Amniotic stem cell (primary cell): ENCODE results near the gene NPHS1.
"Not testable (repeated sequence)": the region's sequence is repeated elsewhere in the genome, so short reads cannot be mapped to it uniquely, and the experiment has no call there.

ENCODE experiments used
- DNase-seq: peaks from one replicate; lab custom pipeline; 2025; lab: John Stamatoyannopoulos, UW

The NPHS1 gene, protein sequence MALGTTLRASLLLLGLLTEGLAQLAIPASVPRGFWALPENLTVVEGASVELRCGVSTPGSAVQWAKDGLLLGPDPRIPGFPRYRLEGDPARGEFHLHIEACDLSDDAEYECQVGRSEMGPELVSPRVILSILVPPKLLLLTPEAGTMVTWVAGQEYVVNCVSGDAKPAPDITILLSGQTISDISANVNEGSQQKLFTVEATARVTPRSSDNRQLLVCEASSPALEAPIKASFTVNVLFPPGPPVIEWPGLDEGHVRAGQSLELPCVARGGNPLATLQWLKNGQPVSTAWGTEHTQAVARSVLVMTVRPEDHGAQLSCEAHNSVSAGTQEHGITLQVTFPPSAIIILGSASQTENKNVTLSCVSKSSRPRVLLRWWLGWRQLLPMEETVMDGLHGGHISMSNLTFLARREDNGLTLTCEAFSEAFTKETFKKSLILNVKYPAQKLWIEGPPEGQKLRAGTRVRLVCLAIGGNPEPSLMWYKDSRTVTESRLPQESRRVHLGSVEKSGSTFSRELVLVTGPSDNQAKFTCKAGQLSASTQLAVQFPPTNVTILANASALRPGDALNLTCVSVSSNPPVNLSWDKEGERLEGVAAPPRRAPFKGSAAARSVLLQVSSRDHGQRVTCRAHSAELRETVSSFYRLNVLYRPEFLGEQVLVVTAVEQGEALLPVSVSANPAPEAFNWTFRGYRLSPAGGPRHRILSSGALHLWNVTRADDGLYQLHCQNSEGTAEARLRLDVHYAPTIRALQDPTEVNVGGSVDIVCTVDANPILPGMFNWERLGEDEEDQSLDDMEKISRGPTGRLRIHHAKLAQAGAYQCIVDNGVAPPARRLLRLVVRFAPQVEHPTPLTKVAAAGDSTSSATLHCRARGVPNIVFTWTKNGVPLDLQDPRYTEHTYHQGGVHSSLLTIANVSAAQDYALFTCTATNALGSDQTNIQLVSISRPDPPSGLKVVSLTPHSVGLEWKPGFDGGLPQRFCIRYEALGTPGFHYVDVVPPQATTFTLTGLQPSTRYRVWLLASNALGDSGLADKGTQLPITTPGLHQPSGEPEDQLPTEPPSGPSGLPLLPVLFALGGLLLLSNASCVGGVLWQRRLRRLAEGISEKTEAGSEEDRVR (N-terminal part only)

DNA sequence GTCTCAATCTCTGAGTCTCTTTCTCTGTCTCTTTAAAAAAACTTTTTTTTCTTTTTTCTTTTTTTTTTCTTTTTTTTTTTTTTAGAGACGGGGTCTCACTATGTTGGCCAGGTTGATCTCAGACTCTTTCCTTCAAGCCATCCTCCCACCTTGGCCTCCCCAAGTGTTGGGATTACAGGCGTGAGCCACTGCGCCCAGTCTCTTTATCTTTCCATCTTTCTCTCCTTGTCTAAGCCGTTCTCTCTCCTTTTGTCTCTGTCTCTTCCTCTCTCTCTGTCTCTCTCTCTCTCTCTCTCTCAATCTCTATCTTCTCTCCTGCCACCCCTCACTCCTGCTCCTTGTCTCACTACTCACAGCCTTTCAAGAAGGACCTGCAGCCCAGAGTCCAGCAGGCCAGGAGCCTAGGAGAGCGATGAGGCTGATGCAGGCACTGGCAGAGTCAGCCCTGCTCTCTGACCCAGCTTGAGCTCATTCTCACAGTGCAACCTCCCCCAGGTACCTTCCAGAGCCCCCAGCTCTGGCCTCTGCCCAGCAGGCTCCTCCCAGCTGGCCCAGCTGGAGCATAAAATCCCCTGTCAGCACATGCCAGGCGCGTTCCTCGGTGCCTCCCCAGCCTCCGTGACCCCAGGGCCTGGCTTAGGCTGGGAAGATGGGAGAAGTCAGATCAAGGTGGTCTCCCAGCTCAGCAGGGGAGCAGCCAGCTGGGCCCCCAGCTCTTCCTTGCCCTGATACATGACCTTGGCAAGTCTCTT, at the start of gene NPHS1:
Gene NPHS1 (minus strand): TSS at position 476 of the 752 bp plus-strand sequence. CDS start 667 bp downstream, outside the sequence.
- DNase-seq, result no peak

DNA sequence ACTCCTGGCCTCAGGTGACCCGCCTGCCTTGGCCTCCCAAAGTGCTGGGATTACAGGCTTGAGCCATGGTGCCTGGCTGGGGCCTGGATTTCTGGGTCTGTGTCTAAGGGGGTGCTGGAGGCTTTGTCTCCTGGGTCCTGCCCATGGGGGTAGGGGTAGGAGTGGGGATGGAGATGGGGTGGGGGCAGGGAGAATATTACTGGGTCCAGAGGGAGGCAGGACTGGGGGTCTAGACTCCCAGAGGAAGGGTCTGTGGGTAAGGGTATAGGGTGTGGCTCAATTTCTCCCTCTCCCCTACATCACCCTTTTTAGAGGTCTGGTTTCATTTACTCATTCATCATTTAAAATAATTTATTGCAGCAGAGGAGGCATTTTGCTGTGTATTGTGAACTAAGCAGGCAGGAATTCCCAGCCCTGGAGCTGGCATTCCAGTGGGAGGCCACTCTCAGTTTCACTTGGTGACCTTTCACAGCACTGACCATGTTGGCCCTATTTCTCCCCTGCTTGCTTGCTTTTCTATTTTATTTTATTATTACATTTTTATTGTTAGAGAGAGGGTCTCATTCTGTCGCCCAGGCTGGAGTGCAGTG, 48.8 kb upstream of the NPHS1 start:
- peak; percentile 11 for DNase-seq

DNA sequence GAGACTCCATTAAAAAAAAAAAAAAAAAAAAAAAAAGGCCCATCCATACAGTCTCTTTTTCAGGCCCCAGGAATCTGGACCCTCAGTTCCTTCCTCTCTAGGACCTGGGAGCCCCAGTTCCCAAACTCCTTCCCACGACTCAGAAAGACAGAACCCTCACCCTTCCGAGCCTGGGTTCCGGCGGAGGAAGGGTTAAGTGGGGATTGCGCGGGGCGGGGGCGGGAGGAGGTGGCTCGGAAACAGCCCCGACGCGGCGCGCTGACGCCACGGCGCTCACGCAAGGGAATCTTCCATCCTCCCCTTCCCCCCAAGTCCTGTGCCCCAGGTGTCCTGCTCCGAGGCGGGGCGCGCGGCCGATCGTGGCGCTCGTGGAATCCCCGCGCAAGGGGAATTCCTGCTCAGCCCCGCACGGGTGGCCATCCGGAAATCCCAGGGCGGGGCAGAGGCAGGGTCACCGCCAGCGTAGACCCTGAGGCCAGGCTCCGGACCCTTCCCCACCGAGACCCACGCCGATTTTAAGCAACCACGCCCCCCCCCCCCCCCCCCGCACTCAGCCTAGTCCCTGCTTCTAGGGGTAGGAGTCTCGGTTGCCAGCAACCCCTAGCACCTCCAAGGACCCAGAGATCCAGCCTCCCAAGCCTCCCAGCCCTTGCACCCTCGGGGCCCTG, 47.4 kb upstream of the NPHS1 start:
- DNase-seq, result peak; percentile 11

DNA sequence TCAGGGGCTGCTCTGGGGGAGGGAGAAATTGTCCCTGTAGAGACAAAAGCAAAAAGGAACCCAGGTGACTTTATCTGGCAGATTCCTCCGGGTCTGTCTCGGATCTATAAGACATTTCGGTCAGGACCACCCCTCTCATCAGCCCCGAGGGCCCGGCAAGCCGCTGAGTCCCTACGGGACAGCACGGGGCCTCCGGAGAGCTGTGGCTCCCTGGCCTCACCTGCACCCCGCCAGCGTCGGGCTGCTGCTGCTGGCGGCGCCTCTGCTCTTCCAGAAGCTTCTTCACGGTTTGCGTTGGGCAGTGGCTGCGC, 46.1 kb upstream of the NPHS1 start:
- no peak for DNase-seq

DNA sequence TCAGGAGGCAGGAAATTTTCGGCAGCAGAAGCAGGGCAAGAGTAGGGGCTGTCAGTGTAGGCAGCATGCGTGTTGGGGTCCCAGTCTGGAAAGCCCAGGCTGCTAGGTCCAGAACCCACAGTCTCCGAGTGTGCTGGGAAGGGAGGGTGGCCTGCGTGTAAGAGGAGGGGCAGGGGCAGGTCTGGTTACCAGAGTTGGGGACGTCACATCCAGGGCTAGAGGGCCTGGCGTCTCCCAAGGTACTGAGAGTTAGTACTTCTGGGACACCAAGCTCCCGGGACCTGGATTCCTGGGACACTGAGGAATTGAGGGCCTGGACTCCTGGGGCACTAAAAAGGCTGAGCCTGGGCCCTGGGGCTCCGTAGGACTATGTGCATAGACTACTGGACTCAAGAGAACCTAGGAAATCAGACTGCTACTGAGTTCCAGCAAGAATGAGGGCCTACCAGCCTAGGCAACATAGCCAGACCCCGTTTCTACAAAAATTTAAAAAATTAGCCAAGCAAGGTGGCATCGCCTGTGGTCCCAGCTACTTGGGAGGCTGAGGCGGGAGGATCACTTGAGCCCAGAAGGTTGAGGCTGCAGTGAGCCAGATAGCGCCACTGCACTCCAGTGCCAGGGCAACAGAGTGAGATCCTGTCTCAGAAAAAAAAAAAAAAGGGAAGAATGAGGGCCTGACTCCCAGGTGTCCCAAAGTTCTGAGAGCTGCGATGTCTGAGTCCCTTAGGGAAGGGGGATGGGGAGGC, 45.6 kb upstream of the NPHS1 start:
- DNase-seq, result no peak

DNA sequence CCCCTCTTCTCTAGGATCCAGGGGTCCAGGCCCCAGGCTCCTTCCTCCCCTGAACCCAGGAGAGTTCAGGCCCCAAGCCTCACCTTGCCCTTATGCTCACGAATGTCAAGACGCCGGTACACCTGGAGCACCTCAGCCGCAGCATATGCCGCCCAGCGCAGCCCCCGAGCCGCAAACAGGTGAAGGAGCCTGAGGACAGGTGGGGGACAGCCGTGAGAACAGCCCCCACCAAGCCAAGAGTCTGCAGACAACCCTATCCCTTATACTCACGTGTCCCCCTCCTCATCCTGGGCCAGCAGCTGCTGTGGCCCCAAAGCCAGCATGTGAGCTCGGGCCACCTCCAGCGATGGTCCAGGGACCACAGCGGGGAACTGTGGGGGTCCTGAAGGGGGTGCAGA, 44.3 kb upstream of the NPHS1 start:
- DNase-seq, result no peak

DNA sequence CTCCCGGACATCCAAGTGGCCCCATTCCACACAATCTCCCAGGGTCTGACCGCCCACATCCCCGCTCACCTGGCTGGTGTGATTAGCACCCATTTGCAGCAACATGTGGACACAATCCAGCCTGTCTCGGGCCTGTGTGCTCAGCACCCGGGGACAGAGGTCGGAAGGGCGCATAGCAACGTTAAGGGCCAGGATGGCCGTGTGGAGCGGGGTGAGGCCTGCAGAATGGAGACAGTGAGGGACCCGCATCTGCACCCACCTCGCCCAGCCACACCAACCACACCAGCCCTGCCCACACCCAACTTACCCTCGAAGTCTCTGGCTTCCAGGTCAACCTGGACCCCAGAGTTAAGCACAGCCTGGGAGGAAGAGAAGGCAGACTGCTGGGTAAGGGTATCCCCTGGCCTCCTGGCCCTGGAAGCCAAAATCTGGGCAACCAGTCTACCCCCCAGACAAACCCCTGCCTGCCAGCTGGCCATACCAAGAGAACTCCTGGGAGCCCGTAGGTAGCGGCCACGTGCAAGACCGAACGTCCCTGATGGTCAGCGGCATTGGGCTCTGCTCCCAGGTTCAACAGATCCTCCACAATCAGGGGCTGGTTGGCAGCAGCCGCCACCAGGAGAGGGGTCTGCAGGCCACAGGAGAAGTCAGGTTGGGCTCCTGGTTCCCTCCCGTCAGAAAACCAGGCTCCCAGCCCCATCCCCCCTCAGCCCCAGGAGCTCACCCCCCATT, 43.8 kb upstream of the NPHS1 start:
- DNase-seq, result no peak

DNA sequence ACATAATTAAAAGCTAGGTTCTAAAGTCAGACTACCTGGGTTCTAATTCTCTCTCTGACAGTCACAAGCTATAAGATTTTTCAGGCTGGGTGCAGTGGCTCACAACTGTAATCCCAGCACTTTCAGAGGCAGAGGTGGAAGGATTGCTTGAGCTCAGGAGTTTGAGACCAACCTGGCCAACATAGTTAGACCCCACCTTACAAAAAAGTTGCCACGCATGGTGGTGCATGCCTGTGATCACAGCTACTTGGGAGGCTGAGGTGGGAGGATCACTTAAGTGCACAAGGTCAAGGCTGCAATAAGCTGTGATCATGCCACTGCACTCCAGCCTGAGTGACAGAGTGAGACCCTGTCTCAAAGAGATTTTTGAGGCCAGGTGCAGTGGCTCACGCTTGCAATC, 42.0 kb upstream of the NPHS1 start:
- no peak for DNase-seq

DNA sequence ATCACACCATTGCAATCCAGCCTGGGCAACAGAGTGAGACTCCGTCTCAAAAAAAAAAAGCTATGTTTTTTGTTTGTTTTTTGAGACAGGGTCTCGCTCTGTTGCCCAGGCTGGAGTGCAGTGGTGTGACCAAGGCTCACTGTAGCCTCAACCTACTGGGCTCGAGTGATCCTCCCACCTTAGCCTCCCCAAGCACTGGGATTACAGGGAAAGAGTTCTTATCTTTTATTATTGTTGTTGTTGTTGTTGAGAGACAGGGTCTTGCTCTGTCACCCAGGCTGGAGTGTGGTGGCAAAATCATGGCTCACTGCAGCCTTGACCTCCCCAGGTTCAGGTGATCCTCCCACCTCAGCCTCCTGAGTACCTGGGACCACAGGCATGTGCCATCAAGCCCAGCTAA, 39.5 kb upstream of the NPHS1 start:
- DNase-seq, result not testable (repeated sequence)

DNA sequence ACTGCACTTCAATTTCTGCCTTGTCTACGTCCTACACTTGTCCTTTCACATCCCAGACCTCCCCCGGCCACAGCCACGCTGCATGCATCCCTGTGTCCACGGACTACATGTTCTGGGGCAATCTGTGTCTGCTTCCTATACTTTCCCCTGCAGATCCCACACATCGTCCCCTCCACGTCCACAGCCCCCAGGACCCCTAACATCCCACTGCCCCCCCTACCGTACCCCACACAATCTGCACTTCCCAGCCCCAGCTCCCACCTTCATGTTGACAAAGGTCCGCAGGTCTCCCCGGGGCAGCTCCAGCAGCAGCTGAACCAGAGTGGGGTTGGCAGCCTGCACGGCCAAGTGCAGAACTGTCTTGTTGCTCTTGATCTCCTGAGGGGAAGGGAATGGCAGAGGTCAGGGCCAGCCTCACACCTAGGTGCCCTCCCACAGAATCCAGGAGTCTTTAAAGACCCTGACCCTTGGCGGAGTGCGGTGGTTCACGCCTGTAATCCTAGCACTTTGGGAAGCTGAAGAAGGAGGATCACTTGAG, 37.9 kb upstream of the NPHS1 start:
- no peak for DNase-seq

DNA sequence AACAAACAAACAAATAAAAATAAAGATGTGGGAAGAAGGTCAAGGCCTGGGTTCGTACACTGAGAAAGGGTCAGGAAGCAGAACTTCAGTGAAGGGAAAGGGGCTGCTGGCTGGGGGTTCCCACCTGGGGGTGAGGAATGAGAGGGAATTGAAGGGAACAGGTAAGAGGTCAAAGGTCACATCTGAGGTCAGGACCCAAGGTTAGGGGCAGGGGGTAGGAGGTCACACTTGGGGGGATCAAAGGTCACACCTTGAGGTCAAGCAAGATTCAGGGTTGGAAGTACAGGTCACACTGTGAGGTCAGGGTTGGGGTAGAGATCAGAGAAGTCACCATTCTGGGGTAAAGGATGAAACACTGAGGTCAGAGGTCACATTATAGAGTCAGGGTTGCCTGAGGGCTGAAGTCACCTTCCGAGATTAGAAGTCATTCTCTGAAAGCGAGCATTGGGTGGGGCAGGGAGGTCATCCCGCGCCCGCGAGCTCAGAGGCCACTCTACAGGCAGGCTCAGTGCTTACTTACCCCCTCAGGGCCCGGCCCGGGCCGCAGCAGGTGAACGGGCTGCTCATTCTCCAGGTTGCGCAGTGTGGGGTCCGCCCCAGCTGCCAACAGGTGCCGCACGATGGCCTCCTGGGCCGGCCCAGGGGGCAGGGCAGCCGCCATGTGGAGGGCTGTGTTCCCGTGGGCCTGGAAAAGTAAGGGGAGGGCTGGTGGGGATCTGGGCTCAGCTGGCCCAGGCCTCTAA, 37.2 kb upstream of the NPHS1 start:
- DNase-seq, result no peak

DNA sequence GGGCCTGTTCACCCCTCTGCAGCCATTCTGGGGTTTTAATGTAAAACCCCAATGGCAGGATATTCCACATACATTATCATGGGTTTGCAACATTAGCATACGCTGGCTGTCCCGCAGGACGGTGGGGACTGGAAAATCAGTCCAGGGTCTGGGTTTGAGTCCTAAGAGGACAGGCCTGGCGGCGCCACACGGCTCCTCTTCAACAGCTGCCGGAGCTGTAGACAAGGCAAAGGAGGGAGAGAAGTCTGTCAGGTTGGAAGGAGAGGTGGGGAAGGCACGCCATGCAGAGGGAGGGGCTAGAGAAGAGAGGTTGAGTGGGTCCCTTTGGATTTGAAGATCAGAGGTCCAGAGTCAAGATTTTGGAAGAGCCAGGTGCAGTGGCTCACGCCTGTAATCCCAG, 36.1 kb upstream of the NPHS1 start:
- DNase-seq, result no peak

DNA sequence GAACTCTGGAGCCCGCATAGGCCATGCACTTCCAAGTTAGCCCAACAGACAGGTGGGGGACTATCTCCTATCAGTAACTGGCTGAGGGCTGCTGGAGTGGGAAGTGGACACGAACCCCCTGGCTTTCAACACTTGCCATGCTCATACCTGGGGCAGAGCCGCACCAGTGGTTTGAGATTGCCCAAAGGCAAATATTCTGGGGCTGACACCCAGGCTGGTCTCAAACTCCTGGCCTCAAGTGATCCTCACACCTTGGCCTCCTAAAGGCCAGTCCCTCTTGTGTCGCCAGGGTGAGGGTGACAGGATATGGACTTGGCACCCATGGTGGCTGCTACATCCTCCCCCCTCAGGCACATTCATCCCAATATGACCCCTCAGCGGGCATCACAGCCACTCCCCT, 34.9 kb upstream of the NPHS1 start:
- DNase-seq, result no peak

DNA sequence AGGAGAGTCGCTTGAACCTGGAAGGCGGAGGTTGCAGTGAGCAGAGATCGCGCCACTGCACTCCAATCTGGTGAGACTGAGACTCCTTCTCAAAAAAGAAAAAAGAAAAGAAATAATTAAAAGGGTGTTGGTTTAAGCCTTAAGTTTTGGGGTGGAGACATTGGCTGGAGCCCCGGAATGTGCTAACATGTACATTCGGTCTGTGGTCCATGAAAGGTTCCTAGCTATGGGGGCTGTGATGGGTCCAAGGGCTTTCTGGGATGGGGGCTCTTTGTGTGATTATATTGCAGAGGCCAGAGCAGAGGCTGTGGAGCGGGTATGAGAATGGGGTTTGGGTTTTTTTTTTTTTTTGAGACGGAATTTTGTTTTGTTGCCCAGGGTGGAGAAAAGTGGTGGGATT, 33.6 kb upstream of the NPHS1 start:
- no peak for DNase-seq

DNA sequence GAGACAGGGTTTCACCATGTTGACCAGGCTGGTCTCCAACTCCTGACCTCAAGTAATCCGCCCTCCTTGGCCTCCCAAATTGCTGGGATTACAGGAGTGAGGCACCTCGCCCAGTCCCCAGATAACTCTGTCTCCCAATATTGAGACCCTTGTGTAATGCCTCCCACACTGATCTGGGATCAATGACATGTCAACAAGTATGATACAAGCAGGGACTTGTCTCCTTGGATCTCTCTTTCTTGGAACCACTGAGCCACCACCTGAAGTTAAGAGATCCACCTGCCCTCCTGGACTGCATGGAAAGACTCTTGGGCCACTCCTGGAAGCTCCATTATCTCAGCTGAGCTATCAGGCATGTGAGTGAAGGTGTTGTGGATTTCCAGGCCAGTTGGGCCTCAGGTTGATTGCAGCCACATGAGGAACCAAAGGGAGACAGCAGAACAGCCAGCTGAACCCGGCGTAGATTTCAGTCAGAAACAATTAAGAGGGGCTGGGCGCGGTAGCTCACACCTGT, 33.0 kb upstream of the NPHS1 start:
- DNase-seq, result no peak

DNA sequence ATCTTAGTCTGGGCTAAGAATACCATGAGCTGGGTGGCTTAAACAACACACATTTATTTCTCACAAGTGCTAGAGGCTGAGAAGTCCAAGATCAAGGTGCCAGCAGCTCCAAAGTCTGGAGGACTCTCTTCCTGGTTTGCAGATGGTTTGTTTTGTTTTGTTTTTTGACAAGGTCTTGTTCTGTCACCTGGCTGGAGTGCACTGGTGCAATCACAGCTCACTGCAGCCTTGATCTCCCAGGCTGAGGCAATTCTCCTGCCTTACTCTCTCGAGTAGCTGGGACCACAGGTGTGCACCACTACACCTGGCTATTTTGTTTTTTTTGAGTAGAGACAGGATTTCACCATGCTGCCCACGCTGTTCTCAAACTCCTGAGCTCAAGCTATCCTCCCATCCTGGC, 31.6 kb upstream of the NPHS1 start:
- no peak for DNase-seq

DNA sequence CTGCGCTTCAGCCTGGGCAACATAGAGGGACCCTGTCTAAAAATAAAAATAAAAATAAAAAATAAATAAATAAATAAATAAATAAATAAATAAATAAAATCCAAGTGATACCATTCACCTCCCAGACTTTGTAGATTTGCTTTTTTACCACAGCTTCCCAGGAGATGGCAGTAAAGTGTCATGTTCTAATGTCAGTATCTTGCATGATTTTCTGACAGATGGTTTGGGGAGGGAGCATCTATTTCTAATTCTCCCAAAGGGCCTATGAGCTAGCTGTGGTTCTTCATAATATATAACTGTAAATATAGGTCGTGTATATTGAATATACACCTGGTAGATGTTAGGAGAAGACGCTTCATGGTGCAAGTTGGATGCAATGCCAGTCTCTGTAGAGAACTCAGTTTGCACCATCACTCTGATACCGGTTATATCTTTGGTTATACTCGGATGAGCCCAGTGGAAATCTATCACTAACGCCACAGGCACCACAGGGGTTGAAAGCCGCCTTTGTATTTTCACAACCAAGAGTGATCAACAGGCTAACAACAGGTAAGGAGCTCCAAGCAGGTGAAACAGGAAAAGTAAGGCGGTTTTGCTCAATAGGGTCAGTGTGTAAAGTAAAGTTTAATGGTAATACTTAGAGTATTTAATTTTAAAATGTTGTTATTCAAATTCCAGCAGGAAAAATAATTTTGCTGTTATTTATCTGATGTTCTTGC, 30.0 kb upstream of the NPHS1 start:
- peak; percentile 33 for DNase-seq

DNA sequence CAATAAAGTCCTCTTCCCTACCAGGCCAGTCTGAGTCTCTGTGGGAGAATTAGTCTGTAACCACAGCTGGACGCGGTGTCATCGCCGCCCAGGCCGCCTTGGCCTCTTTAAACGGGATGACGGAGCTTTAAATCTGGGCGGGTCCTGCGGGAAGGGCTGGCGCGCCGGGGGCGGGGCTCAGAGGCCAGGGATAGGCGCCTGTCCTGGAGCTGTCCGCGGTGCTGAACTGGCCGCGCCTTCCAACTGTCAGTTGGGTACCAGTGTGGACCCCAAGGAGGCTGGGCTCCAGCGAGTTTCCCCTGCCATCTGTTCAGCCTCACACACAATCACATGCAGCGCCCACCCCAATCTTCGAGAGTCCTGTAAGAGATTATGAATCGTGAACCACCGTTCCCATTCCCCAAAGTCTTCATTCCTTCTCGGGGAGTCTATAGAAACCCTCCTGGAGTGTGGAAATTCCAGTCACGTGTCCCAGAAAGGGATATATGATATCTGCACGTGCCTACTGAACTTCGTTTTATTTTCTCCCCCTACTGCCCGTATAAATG, 27.5 kb upstream of the NPHS1 start:
- peak; percentile 88 for DNase-seq
